ENCODE data around the gene F11R. TPM values are rescaled to one million over a fixed set of nuclear protein-coding genes. Genes with fewer than 3 reads are reported as not detected.
A peak's percentile ranks its signal among the peaks of the same experiment; 100 is the strongest.

The F11R gene
- total and polyA plus RNA-seq, 10 of the 15 experiments (the other 5 are each of a cell fraction or from before 2014, with no cell fraction given) = 15.3 to 80.9 (median 24.3) TPM

- no peak for TF ChIP-seq SUPT20H (IDR thresholded peaks at IDR 0.05; ENCODE audit: borderline replicate concordance, control insufficient read depth, low read depth, low read length)
- TF ChIP-seq ZBED1 (IDR thresholded peaks at IDR 0.05; ENCODE audit: borderline replicate concordance) = 0 out of 2 replicates have a peak, but pooled peaks have one; percentile 45
These were observed 18.2 kb upstream of the F11R start (continued) for GRCh38 chr1:161039154-161039545.

- H3K9me3 ChIP-seq (replicated peaks; ENCODE audit: control insufficient read depth, insufficient read depth, low read length) = no peaks in the 10 kb centered on the region
- no peaks in the 10 kb centered on the region for H4K20me1 ChIP-seq (ENCODE audit: control insufficient read depth, insufficient read depth)
- ChIA-PET SMC1A (ENCODE audit: uncharacterized antibody, unreplicated experiment) (interaction anchor here (0.8 to 6.3 kb wide), 11 partner anchors 9 to 83 kb away, joined by 3 to 51 read pairs (median 4); partner anchors contain the start of gene F11R), RAD21 (ENCODE audit: unreplicated experiment) (interaction anchor here (1.0 to 4.2 kb wide), 9 partner anchors 9 to 58 kb away, joined by 3 to 22 read pairs (median 9); partner anchors contain the start of genes ARHGAP30 and F11R), CTCF (interaction anchor here (0.9 to 11.1 kb wide), 13 partner anchors 9 to 127 kb away, joined by 3 to 181 read pairs (median 6); partner anchors contain the start of genes ARHGAP30, F11R, KLHDC9 and PPOX), POLR2A (interaction anchor here (0.7 to 2.2 kb wide), 13 partner anchors 8 to 331 kb away, joined by 3 to 21 read pairs (median 4); partner anchors contain the start of genes ARHGAP30 and F11R)
- H3K27me3 ChIP-seq (replicated peaks in 1 of 2; ENCODE audit: control insufficient read depth in 2 of 2, insufficient read depth in 2 of 2, low read length in 1 of 2) = no peaks in the 10 kb centered on the region
- H2AFZ ChIP-seq (ENCODE audit: control insufficient read depth, low read depth, low read length) = peak within 1 kb of the TSS; percentile 83
- H3K4me2 ChIP-seq (ENCODE audit: control insufficient read depth, insufficient read depth) = peak within 1 kb of the TSS; percentile 57
- peaks cover 10% of the 10 kb centered on the region for H3K79me2 ChIP-seq (ENCODE audit: control insufficient read depth, insufficient read depth, low read length)
- DNase-seq (ENCODE audit: low read depth, low spot score) (no peak), FAIRE-seq (peak; percentile 86), ATAC-seq (peak; percentile 94)
- H3K27ac ChIP-seq (ENCODE audit: control insufficient read depth, insufficient read depth) = peak within 1 kb of the TSS; percentile 69
- 7% methylated on average over 54 of the region's 54 CpGs for WGBS (ENCODE audit: insufficient coverage, insufficient replicate concordance, low lambda C conversion rate, missing lambda C conversion rate)
- H3K9ac ChIP-seq (ENCODE audit: control insufficient read depth, insufficient read depth, low read length) = peak within 1 kb of the TSS; percentile 41
- peak within 1 kb of the TSS; percentile 87 for H3K4me3 ChIP-seq
- TSS peak; percentile 54 for BruUV-seq (replicated peaks)
- in situ Hi-C loops (cut with MboI) (no loop called here), intact Hi-C loops (cut with micrococcal nuclease; ENCODE audit: unreplicated experiment) (no loop called here)
- H3K4me1 ChIP-seq (ENCODE audit: control insufficient read depth, insufficient read depth, low read length) = peaks cover 12% of the 10 kb centered on the region
- H3K36me3 ChIP-seq (ENCODE audit: control insufficient read depth in 2 of 2, insufficient read depth in 2 of 2, low read length in 1 of 2) = peaks cover 22 to 34% of the 10 kb centered on the region in 2 experiments
- TF ChIP-seq SP1 (IDR thresholded peaks at IDR 0.05; ENCODE audit: low read depth, low read length) (peak; percentile 29), IKZF2 (IDR thresholded peaks at IDR 0.05) (no peak), JUND (IDR thresholded peaks at IDR 0.05; ENCODE audit: low read depth, low read length) (no peak), RCOR1 (conservative IDR thresholded peaks at IDR 0.05; ENCODE audit: low read depth, low read length) (no peak), MLLT1 (IDR thresholded peaks at IDR 0.05) (no peak), NRF1 (conservative IDR thresholded peaks at IDR 0.05; ENCODE audit: low read depth, low read length) (no peak), RELA (IDR thresholded peaks at IDR 0.05; ENCODE audit: borderline replicate concordance, partially characterized antibody) (peak; percentile 52), BCL3 (IDR thresholded peaks at IDR 0.05; ENCODE audit: borderline replicate concordance, insufficient read depth, low read depth, low read length, poor library complexity, severe bottlenecking) (peak; percentile 76), RBBP5 (conservative IDR thresholded peaks at IDR 0.05) (no peak), NFYB (IDR thresholded peaks at IDR 0.05; ENCODE audit: insufficient read depth, low read depth, low read length) (no peak), ZNF274 (IDR thresholded peaks at IDR 0.05; ENCODE audit: insufficient read depth, insufficient read length) (no peak), RFX5 (IDR thresholded peaks at IDR 0.05; ENCODE audit: low read depth, low read length) (no peak), CHD1 (IDR thresholded peaks at IDR 0.05; ENCODE audit: low read depth, low read length) (no peak), ZNF24 (IDR thresholded peaks at IDR 0.05) (no peak), NFXL1 (IDR thresholded peaks at IDR 0.05; ENCODE audit: borderline replicate concordance) (no peak), PAX5 (IDR thresholded peaks at IDR 0.05; ENCODE audit: borderline replicate concordance, low read depth, low read length) (peak; percentile 62; the same call in 1 of the 2 replicates), TCF7 (IDR thresholded peaks at IDR 0.05; ENCODE audit: borderline replicate concordance) (no peak)
These were observed 17.7 kb upstream of the F11R start, which contains the start of gene TSTD1 for GRCh38 chr1:161038523-161039153. TSS of gene TSTD1 (minus strand) at chr1:161038964. CDS start at chr1:161038889, 75 bp downstream.

Data from GM12878 (cell line).